Adrenal gland (tissue), 12 donors: ENCODE measurements around the gene KRTAP5-9. TPM values are rescaled to one million over a fixed set of nuclear protein-coding genes. Genes with fewer than 3 reads are reported as not detected.
"Not testable (repeated sequence)": the region's sequence is repeated elsewhere in the genome, so short reads cannot be mapped to it uniquely, and the experiment has no call there.

Source experiments
- DNase-seq, 7 donors: peaks; one replicate each; pipeline ENCODE4 v3.0.0-alpha.2; 2019 to 2020
- H3K27ac ChIP-seq, 5 donors: fragments of 200-600 bp; sonication (generic) in 4 of 5; 1 replicate in 3 of 5; 2 replicates in 2 of 5; pipeline versions ENCODE4 v1.5.1 to v1.8.0; 2016 to 2020; ENCODE audit warnings: mild to moderate bottlenecking in 1 of 5
- H3K27me3 ChIP-seq: fragments of 200-600 bp; 2 replicates; pipeline ENCODE4 v1.8.0; 2021
- H3K36me3 ChIP-seq, 2 donors: fragments of 200-600 bp; replicated peaks in 1 of 2; 1 replicate in 1 of 2; 2 replicates in 1 of 2; pipeline versions ENCODE4 v1.5.1 to v1.8.0; 2018 to 2022
- H3K4me1 ChIP-seq, 2 donors: fragments of 200-600 bp; replicated peaks in 1 of 2; 1 replicate in 1 of 2; 2 replicates in 1 of 2; pipeline versions ENCODE4 v1.5.1 to v1.8.0; 2018 to 2021
- H3K4me3 ChIP-seq, 4 donors: fragments of 200-600 bp; sonication (generic) in 3 of 4; one replicate each; pipeline ENCODE4 v1.5.1; 2016 to 2018
- H3K9me3 ChIP-seq, 3 donors: fragments of 200-600 bp; sonication (generic) in 1 of 3; replicated peaks in 1 of 3; 1 replicate in 2 of 3; 2 replicates in 1 of 3; pipeline versions ENCODE4 v1.5.1 to v1.8.0; 2016 to 2021
- CTCF ChIP-seq, 6 experiments: fragments of 450-650 bp in 4 of 6; fragments of 200-600 bp in 2 of 6; sonication (generic) in 1 of 6; IDR thresholded peaks; 1 replicate in 5 of 6; 2 replicates in 1 of 6; pipeline versions ENCODE4 v1.5.1 to v1.8.0; 2016 to 2021; ENCODE audit warnings: antibody characterized with exemption in 6 of 6, mild to moderate bottlenecking in 2 of 6, moderate library complexity in 1 of 6
- POLR2A ChIP-seq, 2 donors: fragments of 450-650 bp; IDR thresholded peaks; one replicate each; pipeline ENCODE4 v1.6.1; 2017; ENCODE audit warnings: antibody characterized with exemption in 2 of 2, mild to moderate bottlenecking in 2 of 2, moderate library complexity in 1 of 2
- WGBS, 4 donors: extraction: QIAGEN DNeasy Blood & Tissue Kit in 2 of 4; methylation state at CpG; one replicate each; pipeline versions ENCODE4 v1.1.5 to v1.1.7; 2013 to 2017; 5-methylcytosine and 5-hydroxymethylcytosine counted together
- intact Hi-C, 2 donors: fragments of 100-400 bp; cut with DNase I; formaldehyde crosslinking; loops; one replicate each; pipeline versions ENCODE4 v1.14.1 to v1.15.0; 2022 to 2023
- polyA plus RNA-seq, 3 donors: library from polyadenylated mRNA; stranded (reverse); fragments of 200-250 nt in 2 of 3; fragments of 350-450 nt in 1 of 3; fragmentation: Illumina TruSeq in 1 of 3; extraction: RNeasy Lipid Tissue Mini Kit (QIAGEN cat#74804) in 1 of 3; gene quantifications; one replicate each; pipeline ENCODE4 v1.2.3, GENCODE V29; 2013 to 2014
- total RNA-seq, 9 donors: library from RNA; depleted of rRNA in 4 of 9; stranded (reverse); fragments of >200 nt in 4 of 9; fragments of 120-200 nt in 1 of 9; fragmentation: NEBNext Ultra II Directional in 1 of 9; extraction: Animal tissue kit (Norgen Biotek cat#: 25700) in 1 of 9; gene quantifications; one replicate each; pipeline versions ENCODE4 v1.1.0 to v1.2.4, GENCODE V29; 2013 to 2023
- donor health status: healthy with polysubstance abuse.
- donor health status: Bipolar disorder and iron deficiency.
- donor health status: DM: yes; HTN: yes; CAD: no.
- donor health status: DM: no; HTN: no; CAD: no.
- donor health status: DM: no; HTN: no; CAD: no.
- donor health status: DM: yes; HTN: yes; CAD: no.

The KRTAP5-9 gene
- total and polyA plus RNA-seq, 12 donors, result 0.18 to 1.6 (median 0.45) TPM; not detected in 8

DNA sequence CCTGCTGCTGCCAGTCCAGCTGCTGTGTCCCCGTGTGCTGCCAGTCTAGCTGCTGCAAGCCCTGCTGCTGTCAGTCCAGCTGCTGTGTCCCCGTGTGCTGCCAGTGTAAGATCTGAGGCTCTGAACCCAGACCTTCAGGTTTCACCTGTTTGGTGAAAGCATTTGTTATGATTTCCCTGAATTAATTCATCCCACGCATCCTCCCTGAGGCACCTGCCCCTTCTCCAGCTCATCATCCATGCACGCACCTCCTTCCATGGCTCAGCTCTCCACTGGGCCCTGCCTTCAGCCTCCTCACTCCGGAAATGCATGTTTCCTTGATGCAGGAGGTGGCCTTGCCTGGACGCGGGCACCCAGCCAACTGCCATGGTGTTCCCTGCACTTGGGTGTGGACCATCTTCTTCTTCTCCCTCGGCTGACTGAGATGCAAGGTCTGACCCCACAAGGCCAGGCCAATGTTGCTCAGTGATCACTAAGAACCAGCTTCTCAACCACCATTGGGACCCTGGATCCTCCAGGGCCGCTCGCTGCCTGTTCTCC is 17.9 kb downstream of the KRTAP5-9 start:
- intact Hi-C loops, result no loop called here
- WGBS, 4 donors, result 61 to 65% (median 62%) methylated on average over 8 to 10 of the region's 10 CpGs
- Histone ChIP-seq H3K27me3 (peaks cover 5% of the 10 kb centered on the region), H3K27ac (no peak overlapping the region), H3K4me3 (no peak overlapping the region), H3K9me3 (no peaks in the 10 kb centered on the region), H3K4me1 (no peaks in the 10 kb centered on the region), H3K36me3 (no peaks in the 10 kb centered on the region)
- TF ChIP-seq POLR2A (IDR thresholded peaks at IDR 0.05) (no peak), CTCF (IDR thresholded peaks at IDR 0.05) (no peak)
- DNase-seq, result no peak

DNA sequence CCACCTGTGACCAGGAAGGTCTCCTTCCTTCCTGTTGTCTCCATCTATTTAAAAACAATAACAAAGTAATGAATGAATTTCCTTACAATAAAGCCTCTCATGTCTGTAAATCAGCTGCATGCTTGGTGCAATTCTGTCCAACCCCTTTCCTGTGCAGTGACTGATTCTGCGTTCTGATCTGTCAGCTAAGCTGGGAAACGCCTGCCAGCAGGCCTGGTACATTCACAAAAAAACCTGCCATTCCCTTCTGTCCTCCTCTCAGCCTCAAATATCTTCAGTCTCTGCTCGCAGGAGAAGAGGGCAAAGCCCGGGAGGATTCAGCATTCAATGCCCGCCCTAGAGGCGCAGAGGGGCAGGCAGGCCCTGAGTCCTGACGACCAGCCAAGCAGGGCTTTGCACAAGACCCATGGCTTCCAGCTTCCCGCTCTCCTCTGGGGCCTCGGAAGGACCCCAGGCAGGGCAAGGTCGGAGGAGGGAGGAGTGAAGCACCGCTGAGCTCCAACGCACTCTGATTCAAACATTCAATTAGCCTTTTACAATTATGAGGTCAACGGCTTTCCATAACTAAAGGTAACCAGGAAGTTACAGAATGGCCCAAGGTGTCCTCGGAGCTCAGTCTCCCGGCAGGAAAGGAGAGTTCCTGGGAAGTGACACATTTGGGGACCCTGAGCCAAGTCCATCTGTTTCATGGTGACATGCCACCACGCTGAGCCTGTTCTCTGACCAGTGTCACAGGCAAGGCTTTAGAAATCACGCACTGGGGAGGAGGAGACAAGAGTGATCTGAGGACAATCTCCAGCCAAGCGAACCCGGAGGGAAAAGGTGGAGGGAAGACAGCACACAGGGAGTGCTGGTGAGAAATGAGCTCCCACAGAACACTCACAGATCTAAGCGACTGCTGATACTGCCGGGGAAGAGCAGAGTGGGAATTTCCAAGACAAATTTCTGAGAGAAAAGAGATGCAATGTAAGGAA is 18.7 kb downstream of the KRTAP5-9 start:
- H3K9me3 ChIP-seq, H3K27ac ChIP-seq, H3K36me3 ChIP-seq, H3K4me3 ChIP-seq, H3K4me1 ChIP-seq, DNase-seq, H3K27me3 ChIP-seq, intact Hi-C loops: not testable (repeated sequence)
- 46 to 75% (median 70%) methylated on average over 9 to 20 of the region's 21 CpGs for WGBS, 4 donors

GRCh38 chr11:71567633-71568032 is 19.4 kb downstream of the KRTAP5-9 start:
- 53 to 77% (median 69%) methylated on average over 7 to 8 of the region's 8 CpGs for WGBS, 4 donors
- H3K27ac ChIP-seq, DNase-seq, H3K9me3 ChIP-seq, intact Hi-C loops, H3K27me3 ChIP-seq, H3K36me3 ChIP-seq, H3K4me3 ChIP-seq, H3K4me1 ChIP-seq: not testable (repeated sequence)

DNA sequence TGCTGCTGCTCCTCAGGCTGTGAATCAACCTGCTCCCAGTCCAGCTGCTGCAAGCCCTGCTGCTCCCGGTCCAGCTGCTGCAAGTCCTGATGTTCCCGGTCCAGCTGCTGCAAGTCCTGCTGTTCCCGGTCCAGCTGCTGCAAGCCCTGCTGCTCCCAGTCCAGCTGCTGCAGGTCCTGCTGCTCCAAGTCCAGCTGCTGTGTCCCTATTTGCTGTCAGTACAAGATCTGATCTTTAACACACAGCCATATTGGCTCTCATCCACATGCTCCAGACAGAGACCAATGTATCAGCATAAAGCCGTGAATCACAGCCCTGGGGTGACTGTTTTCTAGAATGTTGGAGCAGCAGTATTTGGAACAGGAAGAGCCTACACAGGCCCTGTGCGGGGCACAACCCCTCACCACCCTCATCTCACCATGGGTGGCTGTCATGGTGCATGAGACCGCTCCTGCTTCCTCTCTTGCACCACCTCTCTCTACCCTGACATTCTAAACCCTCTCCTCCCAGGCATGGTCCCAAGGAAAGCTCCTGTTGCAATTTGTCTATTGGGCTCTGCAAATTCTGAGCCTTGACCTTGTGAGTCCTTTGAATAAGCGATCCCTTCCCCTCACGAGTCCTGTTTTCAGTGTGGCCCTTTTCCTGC is 20.6 kb downstream of the KRTAP5-9 start:
- Histone ChIP-seq H3K27ac (no peak overlapping the region), H3K36me3 (no peaks in the 10 kb centered on the region), H3K27me3 (peaks cover 3% of the 10 kb centered on the region), H3K4me1 (no peaks in the 10 kb centered on the region), H3K9me3 (no peaks in the 10 kb centered on the region), H3K4me3 (no peak overlapping the region)
- DNase-seq, result peak in 6 of 7 donors; percentile 25 to 63 (median 40)
- intact Hi-C loops, result no loop called here
- WGBS, 4 donors, result 32 to 61% (median 53%) methylated on average over 7 to 8 of the region's 8 CpGs
- no peak for TF ChIP-seq CTCF (IDR thresholded peaks at IDR 0.05)
- no peak for TF ChIP-seq POLR2A (IDR thresholded peaks at IDR 0.05)

DNA sequence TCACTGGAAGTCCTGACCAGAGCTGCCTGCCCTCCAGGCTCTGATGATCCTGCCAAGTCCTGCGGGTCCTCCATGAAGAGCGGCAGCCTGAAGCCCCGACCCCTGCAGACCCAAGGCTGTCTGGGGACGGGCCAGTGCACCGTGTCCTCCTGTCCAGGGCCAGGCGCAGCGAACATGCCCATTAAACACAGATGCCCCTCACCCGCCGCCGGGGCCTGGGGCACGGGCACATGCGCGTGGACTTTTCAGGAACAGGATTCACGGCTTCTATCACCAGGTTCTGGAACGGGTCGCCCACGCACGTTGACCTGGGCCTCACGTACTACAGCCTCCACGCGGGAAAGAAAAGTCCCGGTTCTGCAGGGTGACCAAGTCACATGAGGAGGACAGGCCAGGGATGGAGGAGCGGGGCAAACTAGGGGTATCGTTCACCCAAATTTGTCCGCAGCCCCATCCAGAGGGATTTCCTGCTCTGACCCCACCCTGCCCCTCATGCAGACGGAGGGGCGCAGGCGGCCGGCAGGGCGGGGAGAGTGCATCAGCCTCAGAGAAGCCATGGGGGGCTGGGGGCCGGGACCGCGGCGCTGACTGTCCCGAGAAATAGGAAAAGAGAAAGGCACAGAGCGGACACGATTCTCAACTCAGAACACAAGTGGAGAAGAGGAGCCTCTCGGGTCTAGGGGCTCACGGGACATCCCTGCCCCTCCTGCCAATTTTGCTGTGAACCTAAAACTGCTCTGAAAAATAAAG is 23.1 kb downstream of the KRTAP5-9 start:
- H3K27ac ChIP-seq, H3K36me3 ChIP-seq, H3K4me3 ChIP-seq, H3K27me3 ChIP-seq, H3K9me3 ChIP-seq, DNase-seq, intact Hi-C loops, H3K4me1 ChIP-seq: not testable (repeated sequence)
- WGBS, 4 donors, result 77 to 86% (median 82%) methylated on average over 12 to 37 of the region's 39 CpGs
